Large intestine (tissue), 3 donors: Measurements from ENCODE around the gene CELA2A. TPM values are rescaled to one million over a fixed set of nuclear protein-coding genes. Genes with fewer than 3 reads are reported as not detected.
"Not testable (repeated sequence)": the region's sequence is repeated elsewhere in the genome, so short reads cannot be mapped to it uniquely, and the experiment has no call there.

Source experiments
- DNase-seq, 2 donors: peaks; one replicate each; pipeline versions ENCODE4 v3.0.0 to v3.0.0-alpha.2; 2013
- H3K27ac ChIP-seq: one replicate; pipeline ENCODE4 v1.5.1; 2013; ENCODE audit warnings: low read length
- H3K27me3 ChIP-seq: 2 replicates; pipeline ENCODE4 v1.6.1; 2013; ENCODE audit warnings: low read length; ENCODE audit not compliant: control insufficient read depth, insufficient read depth
- H3K36me3 ChIP-seq: 2 replicates; pipeline ENCODE4 v1.6.1; 2013; ENCODE audit warnings: low read length; ENCODE audit not compliant: control insufficient read depth, insufficient read depth
- H3K4me1 ChIP-seq: one replicate; pipeline ENCODE4 v1.6.1; 2013; ENCODE audit warnings: low read length; ENCODE audit not compliant: control insufficient read depth, insufficient read depth
- H3K4me3 ChIP-seq: one replicate; pipeline ENCODE4 v1.5.1; 2013; ENCODE audit warnings: low read length
- H3K9me3 ChIP-seq: one replicate; pipeline ENCODE4 v1.6.1; 2013; ENCODE audit warnings: mild to moderate bottlenecking, low read depth, low read length, moderate library complexity; ENCODE audit not compliant: control insufficient read depth
- WGBS: methylation state at CpG from one replicate; pipeline ENCODE4 v1.1.5; 2013; ENCODE audit warnings: low lambda C conversion rate; ENCODE audit not compliant: insufficient coverage; 5-methylcytosine and 5-hydroxymethylcytosine counted together
- polyA plus RNA-seq: library from polyadenylated mRNA; unstranded; fragments of 120-200 nt; gene quantifications from one replicate; pipeline ENCODE4 v1.2.1, GENCODE V29; 2013

CELA2A gene
- polyA plus RNA-seq, 1 donor, result 0.18 TPM

DNA sequence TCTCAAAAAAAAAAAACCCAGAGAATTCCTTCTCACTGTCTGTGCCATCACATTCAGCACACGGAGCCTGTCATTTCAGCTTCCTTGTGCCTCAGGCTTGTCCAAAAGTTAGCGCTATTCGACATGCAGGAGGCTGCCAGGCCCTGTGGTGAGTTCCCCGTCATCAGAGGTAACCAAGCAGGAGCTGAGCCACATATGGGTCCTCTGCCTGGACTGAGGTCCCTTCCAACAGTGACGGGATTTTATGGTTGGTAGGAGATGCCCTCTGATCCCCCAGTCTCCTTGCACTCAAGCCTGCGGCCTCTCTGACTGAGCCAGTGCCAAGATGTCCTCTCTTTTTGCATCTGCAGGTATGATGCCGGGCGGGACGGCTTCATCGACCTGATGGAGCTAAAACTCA is 31.0 kb upstream of the CELA2A start:
- no peak for DNase-seq
- Histone ChIP-seq H3K36me3 (peaks cover 49% of the 10 kb centered on the region), H3K9me3 (peaks cover 4% of the 10 kb centered on the region), H3K4me3 (no peak overlapping the region), H3K27me3 (no peaks in the 10 kb centered on the region), H3K4me1 (peaks cover 63% of the 10 kb centered on the region), H3K27ac (peak overlapping the region; percentile 87)
- no CpG with 5 or more reads among the region's 10 CpGs for WGBS

GRCh38 chr1:15425958-15426357 is 30.6 kb upstream of the CELA2A start:
- no peak for DNase-seq
- peak overlapping the region; percentile 87 for H3K27ac ChIP-seq
- H3K9me3 ChIP-seq, result peaks cover 3% of the 10 kb centered on the region
- WGBS, result no CpG with 5 or more reads among the region's 6 CpGs
- H3K4me1 ChIP-seq, result peaks cover 62% of the 10 kb centered on the region
- H3K4me3 ChIP-seq, result no peak overlapping the region
- peaks cover 49% of the 10 kb centered on the region for H3K36me3 ChIP-seq
- H3K27me3 ChIP-seq, result no peaks in the 10 kb centered on the region

- Histone ChIP-seq H3K4me3 (no peak overlapping the region), H3K9me3 (no peaks in the 10 kb centered on the region), H3K27me3 (no peaks in the 10 kb centered on the region), H3K36me3 (peaks cover 46% of the 10 kb centered on the region), H3K4me1 (peaks cover 58% of the 10 kb centered on the region), H3K27ac (peak overlapping the region; percentile 32)
- WGBS, result no CpG with 5 or more reads among the region's 30 CpGs
- peak in 1 of 2 donors; percentile 58 for DNase-seq
Measured at GRCh38 chr1:15426492-15427279, 29.8 kb upstream of the CELA2A start.

DNA sequence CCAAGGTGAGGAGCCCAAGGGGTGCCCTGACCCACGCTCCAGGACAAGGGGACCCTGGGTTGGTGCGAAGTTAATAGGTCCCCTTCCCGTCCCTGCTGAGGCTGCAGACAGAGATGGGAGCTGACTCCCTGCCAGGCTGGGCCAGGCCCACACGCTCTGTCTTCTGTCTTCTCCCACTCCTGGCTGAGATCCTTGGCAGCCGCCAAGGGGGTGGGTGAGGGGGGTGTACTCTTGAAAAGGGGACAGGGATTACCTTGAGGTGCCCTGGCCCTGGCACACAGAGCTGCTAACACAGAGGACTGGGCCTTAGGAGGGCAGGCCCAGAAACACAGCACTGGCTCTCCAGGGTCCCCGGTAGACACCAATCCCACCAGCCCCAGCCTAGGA is 29.3 kb upstream of the CELA2A start:
- Histone ChIP-seq H3K36me3 (peaks cover 46% of the 10 kb centered on the region), H3K27ac (peak overlapping the region; percentile 32), H3K4me1 (peaks cover 60% of the 10 kb centered on the region), H3K9me3 (no peaks in the 10 kb centered on the region), H3K4me3 (no peak overlapping the region), H3K27me3 (no peaks in the 10 kb centered on the region)
- no peak for DNase-seq
- WGBS, result no CpG with 5 or more reads among the region's 6 CpGs

DNA sequence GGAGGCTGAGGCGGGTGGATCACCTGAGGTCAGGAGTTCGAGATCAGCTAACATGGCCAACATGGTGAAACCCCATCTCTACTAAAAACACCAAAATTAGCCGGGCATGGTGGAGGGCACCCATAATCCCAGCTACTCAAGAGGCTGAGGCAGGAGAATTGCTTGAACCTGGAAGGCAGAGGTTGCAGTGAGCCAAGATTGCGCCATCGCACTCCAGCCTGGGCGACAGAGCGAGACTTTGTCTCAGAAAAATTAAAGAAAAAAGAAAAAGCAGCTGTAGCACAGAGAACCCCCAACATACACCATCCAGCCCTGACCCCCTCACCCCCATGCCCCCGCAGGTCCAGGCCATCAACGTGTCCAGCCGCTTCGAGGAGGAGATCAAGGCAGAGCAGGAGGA is 28.3 kb upstream of the CELA2A start:
- peaks cover 43% of the 10 kb centered on the region for H3K36me3 ChIP-seq
- not testable (repeated sequence) for H3K27ac ChIP-seq, H3K9me3 ChIP-seq, H3K27me3 ChIP-seq, DNase-seq, H3K4me3 ChIP-seq
- no CpG with 5 or more reads among the region's 11 CpGs for WGBS
- H3K4me1 ChIP-seq, result peaks cover 62% of the 10 kb centered on the region

DNA sequence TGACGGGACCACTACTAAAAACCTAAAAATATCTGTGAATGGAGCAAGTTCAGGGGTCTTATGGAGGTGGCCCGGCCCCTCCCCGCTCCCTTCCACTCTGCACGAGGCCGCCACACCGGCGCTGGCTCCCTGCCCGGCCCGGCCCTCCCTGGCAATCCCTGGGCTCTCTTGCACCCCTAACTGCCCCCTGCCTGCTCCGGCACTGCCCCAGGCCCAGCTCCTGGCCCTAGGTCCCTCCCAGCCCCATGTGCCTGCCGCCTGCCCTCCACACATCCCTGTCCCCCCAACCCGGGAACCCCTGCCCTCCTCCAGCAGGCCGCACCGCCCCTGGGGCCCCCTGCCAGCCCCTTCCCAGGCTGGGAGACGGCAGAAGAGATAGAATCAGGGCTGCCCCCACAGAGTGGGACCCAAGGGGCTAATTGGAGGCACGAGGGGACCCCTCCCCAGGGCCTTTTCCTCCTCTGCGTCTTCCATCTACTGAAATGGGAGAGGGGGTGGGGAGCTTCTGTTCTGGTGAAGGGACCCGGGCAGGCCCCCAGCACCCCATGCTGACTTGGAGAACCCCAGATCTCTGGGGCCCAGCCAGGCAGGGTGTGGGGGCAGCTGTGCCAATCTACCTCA is 27.6 kb upstream of the CELA2A start:
- H3K9me3 ChIP-seq, result no peaks in the 10 kb centered on the region
- H3K4me3 ChIP-seq, result no peak overlapping the region
- H3K27ac ChIP-seq, result no peak overlapping the region
- H3K4me1 ChIP-seq, result peaks cover 55% of the 10 kb centered on the region
- peaks cover 42% of the 10 kb centered on the region for H3K36me3 ChIP-seq
- WGBS, result no CpG with 5 or more reads among the region's 18 CpGs
- H3K27me3 ChIP-seq, result no peaks in the 10 kb centered on the region
- no peak for DNase-seq

- Histone ChIP-seq H3K4me3 (no peak overlapping the region), H3K27ac (no peak overlapping the region), H3K4me1 (peaks cover 50% of the 10 kb centered on the region), H3K36me3 (peaks cover 42% of the 10 kb centered on the region), H3K27me3 (no peaks in the 10 kb centered on the region), H3K9me3 (no peaks in the 10 kb centered on the region)
- no peak for DNase-seq
- 100% methylated on average over 4 of the region's 19 CpGs for WGBS
Measured at GRCh38 chr1:15429701-15430149, 26.8 kb upstream of the CELA2A start.

DNA sequence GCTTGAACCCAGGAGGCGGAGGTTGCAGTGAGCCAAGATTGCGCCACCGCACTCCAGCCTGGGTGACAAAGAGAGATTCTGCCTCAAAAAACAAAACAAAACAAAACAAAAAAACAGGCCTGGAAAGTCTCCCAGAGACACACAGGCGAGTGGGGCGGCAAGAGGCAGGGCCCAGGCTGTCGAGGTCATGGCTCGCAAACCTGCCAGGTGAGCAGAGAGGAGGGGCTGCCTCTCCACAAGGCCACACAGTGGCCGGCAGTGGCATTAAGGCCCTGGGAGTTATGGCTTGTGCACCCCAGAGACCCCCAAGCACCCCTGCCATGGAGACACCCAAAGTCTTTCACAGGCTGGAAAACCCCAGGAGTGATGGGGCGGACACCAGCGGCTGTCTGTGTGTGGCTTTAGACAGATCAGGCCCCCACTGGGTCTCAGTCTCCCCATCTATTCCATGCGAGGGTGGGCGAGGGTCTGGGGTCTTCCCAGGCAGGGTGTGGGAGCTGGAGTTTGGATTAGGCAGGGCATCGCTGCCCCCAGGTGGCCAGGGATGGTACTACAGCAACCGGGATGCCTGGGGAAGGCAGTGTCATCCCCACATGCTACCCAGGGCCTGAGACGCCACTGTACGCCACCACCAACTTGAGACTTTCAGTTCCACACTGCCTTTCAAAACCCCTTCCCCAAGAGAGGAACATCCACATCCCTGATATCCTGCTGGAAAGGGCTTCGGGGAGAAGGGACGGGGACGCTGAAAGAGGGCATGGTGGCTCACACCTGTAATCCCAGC is 25.6 kb upstream of the CELA2A start:
- 0% methylated on average over 1 of the region's 19 CpGs for WGBS
- peaks cover 38% of the 10 kb centered on the region for H3K4me1 ChIP-seq
- H3K27me3 ChIP-seq, result no peaks in the 10 kb centered on the region
- no peak overlapping the region for H3K4me3 ChIP-seq
- DNase-seq, result peak in 1 of 2 donors; percentile 66
- peaks cover 36% of the 10 kb centered on the region for H3K36me3 ChIP-seq
- no peaks in the 10 kb centered on the region for H3K9me3 ChIP-seq
- peak overlapping the region; percentile 37 for H3K27ac ChIP-seq

DNA sequence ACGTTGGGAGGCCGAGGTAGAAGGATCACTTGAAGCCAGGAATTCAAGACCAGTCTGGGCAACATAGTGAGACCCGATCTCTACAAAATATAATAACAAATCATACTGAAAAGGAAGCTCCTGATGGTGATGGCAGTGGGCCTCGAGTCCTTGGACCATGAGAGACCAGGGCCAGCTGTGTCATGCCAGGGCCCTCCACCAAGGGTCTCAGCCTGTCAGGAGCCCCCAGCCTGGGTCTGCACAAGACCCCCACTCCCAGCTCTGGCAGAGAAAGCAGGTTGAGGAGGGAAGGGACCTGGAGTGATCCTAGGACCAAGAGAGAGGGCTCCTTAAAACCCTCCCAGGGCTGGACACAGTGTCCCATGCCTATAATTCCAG is 25.0 kb upstream of the CELA2A start:
- no peak overlapping the region for H3K4me3 ChIP-seq
- peak overlapping the region; percentile 37 for H3K27ac ChIP-seq
- no CpG with 5 or more reads among the region's 4 CpGs for WGBS
- peaks cover 32% of the 10 kb centered on the region for H3K36me3 ChIP-seq
- H3K9me3 ChIP-seq, result no peaks in the 10 kb centered on the region
- H3K4me1 ChIP-seq, result peaks cover 32% of the 10 kb centered on the region
- no peaks in the 10 kb centered on the region for H3K27me3 ChIP-seq
- no peak for DNase-seq

DNA sequence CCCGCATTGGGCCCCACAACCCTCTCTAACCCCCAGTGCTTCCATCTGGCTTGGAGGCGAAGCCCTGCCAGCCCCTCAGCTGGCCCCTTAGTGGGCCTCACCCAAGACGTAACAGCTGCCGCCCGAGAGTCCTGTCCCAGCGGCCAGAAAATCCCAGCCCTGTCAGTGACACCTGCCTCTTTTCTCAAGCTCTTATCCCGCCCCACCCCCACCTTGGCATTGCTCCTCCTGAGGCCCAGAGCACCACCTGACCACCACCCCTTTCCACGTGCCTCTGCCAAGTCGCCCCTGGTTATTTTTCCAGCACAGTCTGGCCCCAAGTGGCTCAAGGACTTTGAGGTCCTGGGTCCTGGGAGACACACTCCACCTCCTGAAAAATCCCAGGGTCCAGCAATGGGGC is 24.2 kb upstream of the CELA2A start:
- H3K36me3 ChIP-seq, result peaks cover 28% of the 10 kb centered on the region
- peak; percentile 68 to 82 for DNase-seq
- no peak overlapping the region for H3K4me3 ChIP-seq
- peaks cover 26% of the 10 kb centered on the region for H3K4me1 ChIP-seq
- H3K9me3 ChIP-seq, result no peaks in the 10 kb centered on the region
- no CpG with 5 or more reads among the region's 9 CpGs for WGBS
- H3K27me3 ChIP-seq, result no peaks in the 10 kb centered on the region
- peak overlapping the region; percentile 37 for H3K27ac ChIP-seq
